NCI-H1105 (cell line): ENCODE measurements around the gene TMEM190.
"Not testable (repeated sequence)": the region's sequence is repeated elsewhere in the genome, so short reads cannot be mapped to it uniquely, and the experiment has no call there.

ENCODE experiments used
- DNase-seq: peaks from one replicate; lab custom pipeline; 2025; lab: John Stamatoyannopoulos, UW

TMEM190 gene

DNA sequence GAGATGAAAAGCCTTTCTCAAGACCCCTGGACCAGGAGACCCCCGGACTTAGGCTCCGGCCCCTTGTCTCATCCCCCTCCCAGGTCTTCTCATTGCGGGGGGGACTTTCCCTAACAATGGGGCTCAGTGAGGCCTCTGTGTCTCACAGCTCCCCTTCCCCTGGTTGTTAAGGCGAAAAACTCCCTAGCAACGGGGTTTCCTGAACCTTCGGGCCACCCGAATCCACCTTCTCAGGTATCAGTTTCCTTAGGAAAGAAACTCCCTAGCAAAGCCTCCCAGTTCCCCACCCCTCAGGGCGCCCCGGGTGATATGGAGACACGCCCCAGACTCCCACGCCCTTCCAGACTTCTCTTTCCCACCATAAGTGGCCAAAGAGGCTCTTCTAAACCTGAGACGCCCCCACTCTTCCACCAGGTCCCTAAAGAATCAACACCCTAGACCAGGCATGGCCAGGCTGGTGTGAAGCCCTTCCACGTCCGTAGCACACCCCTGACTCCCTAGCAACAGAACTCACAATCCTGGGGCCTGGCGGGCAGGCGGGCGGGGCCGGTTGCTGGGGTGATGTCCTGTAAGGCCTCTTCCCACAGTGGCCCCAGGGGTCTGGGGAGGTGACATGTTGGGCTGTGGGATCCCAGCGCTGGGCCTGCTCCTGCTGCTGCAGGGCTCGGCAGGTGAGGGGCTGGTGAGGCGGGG, at the start of gene TMEM190:
TSS of gene TMEM190 (plus strand) at position 586 of the 693 bp plus-strand sequence. CDS start at position 614, 28 bp downstream.
- DNase-seq: no peak

DNA sequence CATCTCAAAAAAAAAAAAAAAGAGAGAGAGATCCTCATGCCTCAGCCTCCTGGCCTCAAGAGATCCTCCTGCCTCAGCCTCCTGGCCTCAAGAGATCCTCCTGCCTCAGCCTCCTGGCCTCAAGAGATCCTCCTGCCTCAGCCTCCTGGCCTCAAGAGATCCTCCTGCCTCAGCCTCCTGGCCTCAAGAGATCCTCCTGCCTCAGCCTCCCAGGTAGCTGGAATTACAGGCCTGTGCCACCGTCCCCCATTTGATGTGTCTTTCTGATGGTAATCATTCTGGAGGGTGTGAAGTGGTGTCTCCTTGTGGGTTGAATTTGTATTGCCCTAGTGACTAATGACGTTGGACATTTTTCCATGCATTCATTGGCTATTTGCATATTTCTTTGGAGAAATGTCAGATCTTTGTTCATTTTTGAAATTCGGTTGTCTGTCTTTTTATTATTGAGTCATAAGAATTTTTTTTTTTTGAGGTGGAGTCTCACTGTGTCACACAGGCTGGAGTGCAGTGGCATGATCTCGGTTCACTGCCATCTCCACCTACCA, 47.8 kb upstream of the TMEM190 start:
- DNase-seq: not testable (repeated sequence)

DNA sequence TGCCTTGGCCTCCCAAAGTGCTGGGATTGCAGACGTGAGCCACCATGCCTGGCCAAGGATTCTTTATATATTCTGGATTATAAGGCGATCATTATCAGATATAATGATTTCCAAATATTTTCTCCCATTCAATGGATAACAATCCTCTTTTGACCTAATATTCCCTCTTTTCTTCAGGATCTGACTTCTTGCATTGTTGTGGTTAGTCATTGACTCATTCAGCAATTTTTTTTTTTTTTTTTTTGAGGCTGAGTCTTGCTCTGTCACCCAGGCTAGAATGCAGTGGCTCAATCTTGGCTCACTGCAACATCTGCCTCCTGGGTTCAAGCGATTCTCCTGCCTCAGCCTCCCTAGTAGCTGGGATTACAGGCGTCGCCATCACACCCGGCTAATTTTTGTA, 46.8 kb upstream of the TMEM190 start:
- DNase-seq: not testable (repeated sequence)

DNA sequence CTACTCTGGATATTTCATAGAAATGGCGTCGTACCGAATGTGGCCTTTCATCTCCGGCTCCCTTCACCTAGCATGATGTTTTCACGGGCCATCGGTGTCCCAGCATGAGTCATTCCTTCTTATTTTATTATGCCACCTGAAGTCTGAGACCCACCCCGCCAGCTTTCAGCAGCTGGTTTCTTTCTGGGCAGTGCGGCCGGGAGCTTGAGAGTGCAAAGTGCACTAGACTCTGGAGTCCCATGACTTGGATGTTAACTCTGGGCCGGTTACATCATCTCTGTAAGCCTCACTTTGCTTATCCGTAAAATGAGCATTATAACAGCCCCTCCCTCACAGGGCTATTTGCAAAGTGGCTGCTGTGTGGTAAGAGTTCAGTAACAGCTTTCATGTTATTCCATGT, 42.8 kb upstream of the TMEM190 start:
- no peak for DNase-seq

GRCh38 chr19:55336101-55336500, 40.5 kb upstream of the TMEM190 start:
- no peak for DNase-seq

GRCh38 chr19:55339105-55339888, 37.3 kb upstream of the TMEM190 start, which contains the start of gene KMT5C:
Gene KMT5C, plus strand, starts transcription at chr19:55339876. Its CDS starts 2,061 bp downstream, at chr19:55341937.
- DNase-seq: peak; percentile 100

DNA sequence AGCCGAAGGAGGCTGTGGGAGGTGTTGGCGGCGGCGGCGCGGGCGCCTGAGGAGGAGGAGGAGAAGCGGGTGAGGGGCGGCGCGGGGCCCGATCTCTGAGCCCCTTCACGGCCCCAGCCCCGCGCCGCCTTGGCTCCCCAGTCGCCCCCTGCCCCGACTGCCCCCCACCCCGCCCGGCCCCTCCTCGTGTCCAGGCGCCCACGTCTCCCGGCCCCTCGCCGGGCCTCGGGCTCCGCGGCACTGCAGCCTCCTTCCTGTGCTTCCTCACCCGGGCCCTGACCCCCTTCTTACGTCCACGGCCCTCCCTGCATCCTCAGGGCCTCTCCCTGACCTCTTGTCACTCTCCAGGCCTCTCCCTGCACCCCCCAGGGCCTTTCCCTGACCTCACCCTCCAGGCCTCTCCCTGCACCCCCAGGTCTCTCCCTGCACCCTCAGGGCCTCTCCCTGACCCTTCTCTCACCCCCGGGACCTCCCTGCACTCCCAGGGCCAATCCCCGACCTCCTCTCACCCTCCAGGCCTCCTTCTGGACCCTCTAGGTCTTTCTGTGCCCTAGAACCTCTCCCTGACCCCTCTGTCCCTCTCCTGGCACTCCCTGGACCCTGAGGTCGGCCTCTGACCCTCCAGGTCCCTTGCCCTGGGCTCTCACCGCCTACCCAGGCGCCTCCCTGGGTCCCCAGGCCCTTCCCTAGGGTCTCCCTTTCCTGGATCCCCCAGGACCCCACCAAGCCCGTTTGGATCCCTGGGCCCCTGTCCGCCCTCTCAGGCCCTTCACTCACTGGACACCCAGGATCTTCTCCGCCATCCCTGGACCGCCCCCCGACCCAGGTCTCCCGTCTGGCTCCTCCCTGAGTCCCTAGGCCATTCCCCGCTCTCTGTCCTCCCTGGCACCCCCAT, 36.5 kb upstream of the TMEM190 start:
- DNase-seq: no peak

- DNase-seq: peak; percentile 79
These were observed 35.9 kb upstream of the TMEM190 start for GRCh38 chr19:55340784-55341147.

DNA sequence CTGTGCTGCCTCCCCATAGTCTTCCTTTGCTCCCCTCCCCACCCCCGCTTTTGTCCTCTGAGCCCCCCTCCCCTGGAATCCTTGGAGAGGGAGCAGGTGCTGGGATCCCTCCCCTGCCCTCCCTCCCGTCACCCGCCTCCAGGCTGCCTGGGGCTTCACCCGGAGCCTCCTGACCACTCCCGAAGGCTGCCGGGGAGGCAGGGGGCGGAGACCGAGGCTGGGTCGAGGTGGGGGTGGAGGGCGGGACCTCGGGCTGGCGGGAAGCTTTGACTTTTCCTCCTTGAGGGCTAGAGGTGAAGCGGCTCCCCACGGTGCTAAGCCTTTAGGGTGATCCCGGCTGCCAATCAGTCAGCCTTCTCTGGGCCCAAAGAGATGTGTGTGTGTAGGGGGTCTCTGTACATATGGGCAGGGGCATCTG, 35.4 kb upstream of the TMEM190 start:
- DNase-seq: peak; percentile 92

DNA sequence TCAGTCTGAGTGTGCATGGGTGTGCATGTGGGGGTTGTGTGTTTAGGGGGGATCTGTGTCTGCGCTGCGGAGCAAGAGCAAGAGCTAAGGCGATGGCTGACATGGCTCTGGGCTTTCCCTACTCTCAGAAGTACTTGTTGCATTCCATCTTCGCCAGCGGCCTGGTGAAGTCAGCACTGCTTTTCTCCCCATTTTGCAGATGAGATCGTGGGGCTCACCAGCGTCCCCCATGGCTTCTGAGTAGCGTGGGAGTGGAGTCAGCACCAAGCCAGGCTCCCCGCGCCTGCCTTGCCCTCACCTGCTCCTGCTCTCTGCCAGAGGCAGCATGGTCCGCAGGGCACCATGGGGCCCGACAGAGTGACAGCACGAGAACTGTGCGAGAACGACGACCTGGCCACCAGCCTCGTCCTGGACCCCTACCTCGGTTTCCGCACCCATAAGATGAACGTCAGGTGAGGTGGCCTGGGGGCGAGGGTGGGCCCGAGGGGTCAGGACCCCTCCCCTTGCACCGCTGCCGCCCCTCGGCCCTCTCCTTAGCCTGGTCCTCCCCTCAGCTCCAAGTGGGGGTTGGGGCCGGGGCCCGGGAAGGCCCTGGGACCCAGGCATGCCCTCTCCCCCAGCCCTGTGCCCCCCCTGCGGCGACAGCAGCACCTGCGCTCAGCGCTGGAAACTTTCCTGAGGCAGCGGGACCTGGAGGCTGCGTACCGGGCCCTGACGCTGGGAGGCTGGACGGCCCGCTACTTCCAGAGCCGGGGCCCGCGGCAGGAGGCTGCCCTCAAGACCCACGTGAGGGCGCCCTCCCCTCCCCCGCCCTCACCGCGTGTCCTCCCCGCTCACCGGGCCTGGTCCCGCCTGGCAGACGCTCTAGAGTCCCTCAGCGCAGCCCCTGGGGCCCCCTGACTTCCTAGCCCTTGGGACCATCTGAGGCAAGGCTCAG, 34.8 kb upstream of the TMEM190 start:
- DNase-seq: no peak

GRCh38 chr19:55344444-55344843, 32.2 kb upstream of the TMEM190 start:
- DNase-seq: peak; percentile 46

GRCh38 chr19:55345101-55345817, 31.4 kb upstream of the TMEM190 start:
- DNase-seq: no peak

- no peak for DNase-seq
These were observed 30.6 kb upstream of the TMEM190 start for GRCh38 chr19:55345818-55346724.

- DNase-seq: no peak
These were observed 29.7 kb upstream of the TMEM190 start for GRCh38 chr19:55346725-55347441.

GRCh38 chr19:55347442-55348009, 29.1 kb upstream of the TMEM190 start:
- DNase-seq: no peak

DNA sequence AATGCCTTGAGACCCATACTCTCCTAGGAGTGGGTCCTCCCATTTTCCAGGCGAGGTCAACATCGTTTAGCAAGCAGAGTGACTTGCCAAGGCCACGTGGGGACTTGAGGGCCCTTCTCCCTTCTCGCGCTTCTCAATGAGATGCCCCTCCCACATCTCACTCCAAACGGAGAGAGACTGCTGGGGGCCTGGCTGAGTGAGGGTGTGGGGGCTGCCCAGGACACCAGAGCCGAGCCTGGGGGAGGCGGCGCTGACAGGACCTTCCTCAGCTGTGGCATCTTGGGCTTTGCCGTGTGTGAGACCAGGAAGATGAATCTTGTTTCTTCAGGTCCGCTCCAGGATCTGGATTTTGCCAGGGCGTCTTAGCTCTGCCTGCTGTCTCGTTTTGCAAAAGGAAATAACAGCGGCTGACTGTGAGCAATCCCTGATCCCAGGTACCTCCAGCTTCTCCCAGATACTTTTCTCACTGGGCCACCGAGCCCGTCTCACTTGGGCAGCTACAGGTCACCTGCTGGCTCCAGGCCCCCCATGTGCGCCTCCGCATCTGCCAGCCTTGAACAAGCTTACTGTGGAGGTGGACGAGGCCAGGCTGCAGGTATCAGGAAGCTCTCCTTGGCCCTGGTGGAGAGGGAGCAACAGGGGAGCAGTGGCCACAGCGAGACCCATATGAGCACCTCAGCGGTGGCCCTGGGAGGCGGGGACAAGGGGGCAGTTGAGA, 28.1 kb upstream of the TMEM190 start:
- no peak for DNase-seq

- DNase-seq: no peak
These were observed 25.9 kb upstream of the TMEM190 start for GRCh38 chr19:55350620-55351315.
